Neural cell (in vitro differentiated cells): ENCODE results near the gene COL4A1. TPM values are rescaled to one million over a fixed set of nuclear protein-coding genes. Genes with fewer than 3 reads are reported as not detected.

Experiments used
- H2AFZ ChIP-seq: fragments of 200-600, 300-800 bp; sonication (generic), shearing (Covaris generic); 2 replicates; pipeline ENCODE4 v1.6.0; 2014; ENCODE audit warnings: low read depth, mild to moderate bottlenecking, antibody characterized with exemption, low read length, moderate library complexity
- H3F3A ChIP-seq: fragments of 200-600 bp; shearing (Covaris generic); 2 replicates; pipeline ENCODE4 v1.6.1; 2016; ENCODE audit warnings: mild to moderate bottlenecking, moderate library complexity, mixed read lengths, antibody characterized with exemption, low read length; ENCODE audit not compliant: insufficient read depth, poor library complexity, severe bottlenecking
- H3K27ac ChIP-seq: fragments of 200-600, 300-800 bp; sonication (generic), shearing (Covaris generic); 2 replicates; pipeline ENCODE4 v1.5.1; 2014; ENCODE audit warnings: mild to moderate bottlenecking, low read length, moderate library complexity
- H3K27me3 ChIP-seq: fragments of 300-800, 200-600 bp; sonication (generic), shearing (Covaris generic); 2 replicates; pipeline ENCODE4 v1.6.0; 2014; ENCODE audit warnings: mild to moderate bottlenecking, low read depth, low read length, moderate library complexity; ENCODE audit not compliant: insufficient read depth
- H3K36me3 ChIP-seq: fragments of 300-800, 200-600 bp; sonication (generic), shearing (Covaris generic); 2 replicates; pipeline ENCODE4 v1.5.1; 2014; ENCODE audit warnings: mild to moderate bottlenecking, antibody characterized with exemption, low read length, moderate library complexity; ENCODE audit not compliant: insufficient read depth
- H3K4me2 ChIP-seq: fragments of 300-800, 200-600 bp; sonication (generic), shearing (Covaris generic); 2 replicates; pipeline ENCODE4 v1.6.0; 2014; ENCODE audit warnings: mild to moderate bottlenecking, low read length
- H3K4me3 ChIP-seq: fragments of 300-800, 200-600 bp; sonication (generic), shearing (Covaris generic); 2 replicates; pipeline ENCODE4 v1.5.1; 2014; ENCODE audit warnings: mild to moderate bottlenecking, low read length, moderate library complexity
- H3K79me2 ChIP-seq: fragments of 200-600 bp; shearing (Covaris generic); replicated peaks from 2 replicates; pipeline ENCODE4 v1.6.0; 2014; ENCODE audit warnings: mild to moderate bottlenecking, low read length, moderate library complexity; ENCODE audit not compliant: insufficient read depth
- H3K9ac ChIP-seq: fragments of 300-800, 200-600 bp; sonication (generic), shearing (Covaris generic); 2 replicates; pipeline ENCODE4 v1.6.1; 2016; ENCODE audit warnings: mild to moderate bottlenecking, low read length, mixed read lengths
- H3K9me2 ChIP-seq: fragments of 200-600 bp; shearing (Covaris generic); 2 replicates; pipeline ENCODE4 v1.6.1; 2016; ENCODE audit warnings: mild to moderate bottlenecking, low read length, mixed read lengths; ENCODE audit not compliant: insufficient read depth
- H3K9me3 ChIP-seq: fragments of 200-600, 300-800 bp; sonication (generic), shearing (Covaris generic); 2 replicates; pipeline ENCODE4 v1.6.1; 2016; ENCODE audit warnings: mild to moderate bottlenecking, mixed run types, low read length, moderate library complexity, mixed read lengths
- H4K20me1 ChIP-seq: fragments of 200-600 bp; shearing (Covaris generic); 2 replicates; pipeline ENCODE4 v1.6.1; 2016; ENCODE audit warnings: mild to moderate bottlenecking, mixed run types; ENCODE audit not compliant: insufficient read depth
- CTCF ChIP-seq: fragments of 450-650 bp; IDR thresholded peaks from 2 replicates; pipeline ENCODE4 v1.5.1; 2014; ENCODE audit warnings: antibody characterized with exemption, mild to moderate bottlenecking, moderate library complexity; ENCODE audit not compliant: poor library complexity, severe bottlenecking
- EP300 ChIP-seq: fragments of 450-650 bp; conservative IDR thresholded peaks from 2 replicates; pipeline ENCODE4 v1.6.1; 2014; ENCODE audit warnings: antibody characterized with exemption, mild to moderate bottlenecking, moderate library complexity; ENCODE audit not compliant: poor library complexity, severe bottlenecking
- EZH2 ChIP-seq: fragments of 200-600, 300-800 bp; shearing (Covaris generic), sonication (generic); IDR thresholded peaks from 2 replicates; pipeline ENCODE4 v1.6.1; 2014; ENCODE audit warnings: antibody characterized with exemption, low read length, borderline replicate concordance, mild to moderate bottlenecking; ENCODE audit not compliant: insufficient read depth, poor library complexity, severe bottlenecking
- MXI1 ChIP-seq: fragments of 450-650 bp; conservative IDR thresholded peaks from 2 replicates; pipeline ENCODE4 v1.6.1; 2014; ENCODE audit warnings: antibody characterized with exemption, mild to moderate bottlenecking; ENCODE audit not compliant: poor library complexity, severe bottlenecking
- POLR2AphosphoS5 ChIP-seq: IDR thresholded peaks from 2 replicates; pipeline ENCODE4 v1.6.1; 2012
- RAD21 ChIP-seq: fragments of 450-650 bp; conservative IDR thresholded peaks from 2 replicates; pipeline ENCODE4 v1.6.1; 2014; ENCODE audit warnings: antibody characterized with exemption, mild to moderate bottlenecking, moderate library complexity
- REST ChIP-seq: IDR thresholded peaks from 2 replicates; pipeline ENCODE4 v1.6.1; 2012; ENCODE audit warnings: borderline replicate concordance
- SMC3 ChIP-seq: fragments of 450-650 bp; conservative IDR thresholded peaks from 2 replicates; pipeline ENCODE4 v1.6.1; 2014; ENCODE audit warnings: antibody characterized with exemption, mild to moderate bottlenecking, moderate library complexity; ENCODE audit not compliant: poor library complexity
- TAF1 ChIP-seq: IDR thresholded peaks from 2 replicates; pipeline ENCODE4 v1.6.1; 2012; ENCODE audit warnings: low read depth
- polyA plus RNA-seq: library from polyadenylated mRNA; depleted of rRNA; stranded (reverse); fragments of >200 nt; gene quantifications from 2 replicates; pipeline ENCODE4 v1.2.3, GENCODE V29; 2014

COL4A1 gene
- polyA plus RNA-seq, 1 donor from 2014 or later = 13.1 TPM

GRCh38 chr13:110110783-110111182 lies 196.2 kb downstream of the COL4A1 start:
- Histone ChIP-seq H3K4me3 (no peak overlapping the region), H3K79me2 (no peaks in the 10 kb centered on the region), H3K9me2 (no peaks in the 10 kb centered on the region), H3K27ac (no peak overlapping the region), H3K27me3 (no peaks in the 10 kb centered on the region), H4K20me1 (no peaks in the 10 kb centered on the region), H3K9me3 (no peaks in the 10 kb centered on the region), H2AFZ (no peak overlapping the region), H3K36me3 (no peaks in the 10 kb centered on the region), H3K4me2 (no peak overlapping the region), H3K9ac (no peak overlapping the region), H3F3A (no peaks in the 10 kb centered on the region)
- TF ChIP-seq REST (no peak), RAD21 (no peak), CTCF (no peak), EP300 (no peak), MXI1 (no peak), POLR2AphosphoS5 (no peak), TAF1 (no peak), SMC3 (no peak), EZH2 (no peak)

- no peaks in the 10 kb centered on the region for H3K9me3 ChIP-seq
- H3F3A ChIP-seq = no peaks in the 10 kb centered on the region
- no peak for TF ChIP-seq EZH2
- TF ChIP-seq SMC3 = no peak
- no peak for TF ChIP-seq MXI1
- no peak for TF ChIP-seq CTCF
- TF ChIP-seq RAD21 = no peak
- no peak for TF ChIP-seq POLR2AphosphoS5
- no peak for TF ChIP-seq REST
- TF ChIP-seq EP300 = no peak
- TF ChIP-seq TAF1 = no peak
- no peak overlapping the region for H2AFZ ChIP-seq
- no peaks in the 10 kb centered on the region for H3K36me3 ChIP-seq
- no peaks in the 10 kb centered on the region for H4K20me1 ChIP-seq
- H3K27ac ChIP-seq = no peak overlapping the region
- no peak overlapping the region for H3K4me2 ChIP-seq
- H3K4me3 ChIP-seq = no peak overlapping the region
- no peaks in the 10 kb centered on the region for H3K27me3 ChIP-seq
- no peak overlapping the region for H3K9ac ChIP-seq
- no peaks in the 10 kb centered on the region for H3K79me2 ChIP-seq
- no peaks in the 10 kb centered on the region for H3K9me2 ChIP-seq
Measured at GRCh38 chr13:110109910-110110309, 197.0 kb downstream of the COL4A1 start.
